H9 (cell line): ENCODE results near the gene PDGFRB. TPM values are rescaled to one million over a fixed set of nuclear protein-coding genes. Genes with fewer than 3 reads are reported as not detected.

ENCODE experiments used
- DNase-seq: peaks from one replicate; pipeline ENCODE4 v3.0.0-alpha.2; 2017
- H2AFZ ChIP-seq: one replicate; pipeline ENCODE4 v1.6.1; 2013; ENCODE audit warnings: mild to moderate bottlenecking, low read length, control low read depth, moderate library complexity
- H2AK5ac ChIP-seq: 2 replicates; pipeline ENCODE4 v1.6.1; 2013; ENCODE audit warnings: low read length, control low read depth, mixed read lengths; ENCODE audit not compliant: insufficient read length
- H2BK120ac ChIP-seq: one replicate; pipeline ENCODE4 v1.6.1; 2013; ENCODE audit warnings: low read depth, mild to moderate bottlenecking, low read length, control low read depth, inconsistent platforms; ENCODE audit not compliant: poor library complexity, severe bottlenecking
- H2BK12ac ChIP-seq: 2 replicates; pipeline ENCODE4 v1.6.1; 2013; ENCODE audit warnings: low read length, control low read depth, mixed read lengths, low read depth; ENCODE audit not compliant: insufficient read length
- H2BK15ac ChIP-seq: 2 replicates; pipeline ENCODE4 v1.6.1; 2013; ENCODE audit warnings: low read depth, low read length, control low read depth
- H2BK20ac ChIP-seq: one replicate; pipeline ENCODE4 v1.6.1; 2013; ENCODE audit warnings: low read depth, mild to moderate bottlenecking, low read length, control low read depth, inconsistent platforms; ENCODE audit not compliant: poor library complexity, severe bottlenecking
- H2BK5ac ChIP-seq: 2 replicates; pipeline ENCODE4 v1.6.1; 2013; ENCODE audit warnings: low read length, control low read depth, mixed read lengths; ENCODE audit not compliant: insufficient read length
- H3K14ac ChIP-seq: 2 replicates; pipeline ENCODE4 v1.6.1; 2013; ENCODE audit warnings: low read length, control low read depth; ENCODE audit not compliant: insufficient read depth
- H3K18ac ChIP-seq: 2 replicates; pipeline ENCODE4 v1.6.1; 2013; ENCODE audit warnings: low read depth, mild to moderate bottlenecking, mixed read lengths, low read length, control low read depth; ENCODE audit not compliant: insufficient read length
- H3K23ac ChIP-seq: 2 replicates; pipeline ENCODE4 v1.6.1; 2013; ENCODE audit warnings: low read length, control low read depth, mixed read lengths, low read depth; ENCODE audit not compliant: insufficient read length
- H3K23me2 ChIP-seq: 2 replicates; pipeline ENCODE4 v1.6.1; 2013; ENCODE audit warnings: low read depth, mild to moderate bottlenecking, mixed read lengths, low read length, control low read depth; ENCODE audit not compliant: insufficient read length, poor library complexity, severe bottlenecking
- H3K27ac ChIP-seq: 2 replicates; pipeline ENCODE4 v1.5.1; 2013; ENCODE audit warnings: low read length, control low read depth, mixed read lengths, low read depth; ENCODE audit not compliant: insufficient read length
- H3K27me3 ChIP-seq: 2 replicates; pipeline ENCODE4 v1.6.1; 2013; ENCODE audit warnings: low read length, control low read depth, inconsistent platforms; ENCODE audit not compliant: insufficient read depth
- H3K4ac ChIP-seq: 2 replicates; pipeline ENCODE4 v1.6.1; 2013; ENCODE audit warnings: low read depth, mild to moderate bottlenecking, control low read depth, inconsistent platforms, low read length, moderate library complexity
- H3K4me1 ChIP-seq: 2 replicates; pipeline ENCODE4 v1.6.1; 2013; ENCODE audit warnings: low read length, control low read depth, inconsistent platforms; ENCODE audit not compliant: insufficient read depth
- H3K4me2 ChIP-seq: 2 replicates; pipeline ENCODE4 v1.6.1; 2013; ENCODE audit warnings: low read length, control low read depth, mixed read lengths; ENCODE audit not compliant: insufficient read length, insufficient read depth
- H3K56ac ChIP-seq: 2 replicates; pipeline ENCODE4 v1.6.1; 2013; ENCODE audit warnings: low read depth, mild to moderate bottlenecking, mixed read lengths, low read length, control low read depth; ENCODE audit not compliant: insufficient read length
- H3K79me1 ChIP-seq: 2 replicates; pipeline ENCODE4 v1.6.1; 2013; ENCODE audit warnings: low read depth, mild to moderate bottlenecking, moderate library complexity, low read length, control low read depth, inconsistent platforms; ENCODE audit not compliant: insufficient read depth, poor library complexity, severe bottlenecking
- H3K79me2 ChIP-seq: 2 replicates; pipeline ENCODE4 v1.6.1; 2013; ENCODE audit warnings: low read length, control low read depth, inconsistent platforms; ENCODE audit not compliant: insufficient read depth
- H3K9ac ChIP-seq: 2 replicates; pipeline ENCODE4 v1.6.1; 2013; ENCODE audit warnings: low read length, control low read depth, mixed read lengths; ENCODE audit not compliant: insufficient read length; ENCODE audit errors: extremely low read depth
- H3K9me3 ChIP-seq: one replicate; pipeline ENCODE4 v1.6.1; 2013; ENCODE audit warnings: low read depth, low read length, inconsistent platforms; ENCODE audit not compliant: control insufficient read depth
- H3T11ph ChIP-seq: one replicate; pipeline ENCODE4 v1.6.1; 2013; ENCODE audit warnings: mild to moderate bottlenecking, low read length, control low read depth, inconsistent platforms
- H4K20me1 ChIP-seq: one replicate; pipeline ENCODE4 v1.6.1; 2013; ENCODE audit not compliant: control insufficient read depth, insufficient read length, insufficient read depth
- H4K5ac ChIP-seq: 2 replicates; pipeline ENCODE4 v1.6.1; 2013; ENCODE audit warnings: low read depth, mild to moderate bottlenecking, mixed read lengths, low read length, control low read depth; ENCODE audit not compliant: insufficient read length
- H4K8ac ChIP-seq: replicated peaks from 2 replicates; pipeline ENCODE4 v1.6.1; 2013; ENCODE audit warnings: low read length, control low read depth, mixed read lengths, low read depth; ENCODE audit not compliant: insufficient read length
- H4K91ac ChIP-seq: 2 replicates; pipeline ENCODE4 v1.6.1; 2013; ENCODE audit warnings: low read depth, mild to moderate bottlenecking, moderate library complexity, mixed read lengths, low read length, control low read depth; ENCODE audit not compliant: insufficient read length
- H3K27ac Mint-ChIP-seq, 3 experiments: 2 replicates in 2 of 3; 3 replicates in 1 of 3; pipeline ENCODE4 v1.8.0; 2020 to 2021; ENCODE audit warnings: mixed read lengths in 3 of 3, mild to moderate bottlenecking in 1 of 3, moderate library complexity in 1 of 3
- H3K27me3 Mint-ChIP-seq: 2 replicates; pipeline ENCODE4 v1.8.0; 2021; ENCODE audit warnings: low read depth, mild to moderate bottlenecking, moderate library complexity, mixed read lengths
- H3K36me3 Mint-ChIP-seq, 3 experiments: 2 replicates in 2 of 3; 3 replicates in 1 of 3; pipeline ENCODE4 v1.8.0; 2020 to 2021; ENCODE audit warnings: low read depth in 3 of 3, mixed read lengths in 3 of 3; ENCODE audit not compliant: insufficient read depth in 1 of 3
- H3K4me1 Mint-ChIP-seq, 2 experiments: 2 replicates each; pipeline ENCODE4 v1.8.0; 2020; ENCODE audit warnings: mixed read lengths in 2 of 2
- H3K4me3 Mint-ChIP-seq, 2 experiments: 2 replicates in 1 of 2; 3 replicates in 1 of 2; pipeline ENCODE4 v1.8.0; 2020 to 2021; ENCODE audit warnings: mild to moderate bottlenecking in 2 of 2, mixed read lengths in 2 of 2, moderate library complexity in 1 of 2
- H3K9me3 Mint-ChIP-seq, 2 experiments: 2 replicates in 1 of 2; 3 replicates in 1 of 2; pipeline ENCODE4 v1.8.0; 2020; ENCODE audit warnings: mild to moderate bottlenecking in 2 of 2, mixed read lengths in 2 of 2, moderate library complexity in 1 of 2
- CTCF ChIP-seq: fragments of 200-600 bp; sonication (generic); conservative IDR thresholded peaks from 3 replicates; pipeline ENCODE4 v1.8.0; 2021; ENCODE audit warnings: antibody characterized with exemption, mild to moderate bottlenecking
- WGBS: extraction: QIAGEN DNeasy Blood & Tissue Kit; methylation state at CpG from one replicate; pipeline ENCODE4 v1.1.7; 2013; ENCODE audit warnings: missing lambda C conversion rate, low lambda C conversion rate, mixed read lengths; ENCODE audit not compliant: insufficient read length; ENCODE audit errors: extremely low coverage; 5-methylcytosine and 5-hydroxymethylcytosine counted together
- total RNA-seq: library from RNA; stranded (reverse); gene quantifications from 2 replicates; pipeline ENCODE4 v1.2.1, GENCODE V29; 2021

Gene PDGFRB
- total RNA-seq, 1 experiment from 2014 or later, result 2.2 TPM

GRCh38 chr5:150162142-150162513 is 6.5 kb upstream of the PDGFRB start:
- no peaks in the 10 kb centered on the region for H3K79me2 ChIP-seq
- peaks cover 23% of the 10 kb centered on the region; the same call in 1 of the 2 replicates for H3K27me3 ChIP-seq
- H3K23ac ChIP-seq, result no peak overlapping the region
- H3K79me1 ChIP-seq, result no peaks in the 10 kb centered on the region
- H3K18ac ChIP-seq, result no peak overlapping the region
- no peak overlapping the region for H3K56ac ChIP-seq
- TF ChIP-seq CTCF, result no peak
- no peak overlapping the region for H3K9ac ChIP-seq
- no peak overlapping the region for H3K27ac ChIP-seq
- no peak overlapping the region for H3K4ac ChIP-seq
- no peak overlapping the region for H2BK12ac ChIP-seq
- no peak overlapping the region for H2BK5ac ChIP-seq
- no peak overlapping the region for H3K4me3 Mint-ChIP-seq
- H4K8ac ChIP-seq, result no peak overlapping the region
- no peak overlapping the region for H3T11ph ChIP-seq
- H2BK20ac ChIP-seq, result no peak overlapping the region
- no peak overlapping the region for H2AK5ac ChIP-seq
- DNase-seq, result no peak
- H3K9me3 ChIP-seq, result no peaks in the 10 kb centered on the region
- no peak overlapping the region for H2AFZ ChIP-seq
- no CpG with 5 or more reads among the region's 3 CpGs for WGBS
- no peak overlapping the region for H3K4me2 ChIP-seq
- no peak overlapping the region for H2BK15ac ChIP-seq
- H3K9me3 Mint-ChIP-seq, result peaks cover 0 to 6% of the 10 kb centered on the region in 2 experiments; a peak in 2 of 5 replicates
- H3K36me3 Mint-ChIP-seq, result no peaks in the 10 kb centered on the region
- H3K4me1 Mint-ChIP-seq, result peaks cover 12 to 18% of the 10 kb centered on the region in 2 experiments
- H3K4me1 ChIP-seq, result no peaks in the 10 kb centered on the region
- no peak overlapping the region for H2BK120ac ChIP-seq
- H3K27ac Mint-ChIP-seq, result no peak overlapping the region; a peak in 1 of 7 replicates
- no peaks in the 10 kb centered on the region for H3K23me2 ChIP-seq
- no peak overlapping the region for H4K5ac ChIP-seq
- no peaks in the 10 kb centered on the region for H4K20me1 ChIP-seq
- no peak overlapping the region for H3K14ac ChIP-seq
- H4K91ac ChIP-seq, result no peak overlapping the region
- H3K27me3 Mint-ChIP-seq, result peaks cover 66% of the 10 kb centered on the region
